Activated gamma-delta T cell (primary cell): ENCODE data around the gene ACOT13.
"Not testable (repeated sequence)": the region's sequence is repeated elsewhere in the genome, so short reads cannot be mapped to it uniquely, and the experiment has no call there.

ENCODE experiments used
- DNase-seq: peaks from one replicate; lab custom pipeline; 2025; lab: John Stamatoyannopoulos, UW

The ACOT13 gene

DNA sequence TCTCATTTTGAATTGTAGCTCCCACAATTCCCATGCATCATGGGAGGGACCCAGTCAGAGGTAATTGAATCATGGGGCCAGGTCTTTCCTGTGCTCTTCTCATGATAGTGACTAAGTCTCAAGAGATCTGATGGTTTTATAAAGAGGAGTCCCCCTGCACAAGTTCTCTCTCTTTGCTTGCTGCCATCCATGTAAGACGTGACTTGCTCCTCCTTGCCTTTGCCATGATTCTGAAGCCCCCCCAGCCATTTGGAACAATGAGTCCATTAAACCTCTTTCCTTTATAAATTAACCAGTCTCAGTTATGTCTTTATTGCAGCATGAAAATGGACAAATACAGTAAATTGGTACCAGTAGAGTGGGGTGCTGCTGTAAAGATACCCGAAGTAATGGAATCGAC, 63.8 kb downstream of the ACOT13 start:
- not testable (repeated sequence) for DNase-seq

GRCh38 chr6:24731456-24732134, 64.7 kb downstream of the ACOT13 start:
- DNase-seq: not testable (repeated sequence)

DNA sequence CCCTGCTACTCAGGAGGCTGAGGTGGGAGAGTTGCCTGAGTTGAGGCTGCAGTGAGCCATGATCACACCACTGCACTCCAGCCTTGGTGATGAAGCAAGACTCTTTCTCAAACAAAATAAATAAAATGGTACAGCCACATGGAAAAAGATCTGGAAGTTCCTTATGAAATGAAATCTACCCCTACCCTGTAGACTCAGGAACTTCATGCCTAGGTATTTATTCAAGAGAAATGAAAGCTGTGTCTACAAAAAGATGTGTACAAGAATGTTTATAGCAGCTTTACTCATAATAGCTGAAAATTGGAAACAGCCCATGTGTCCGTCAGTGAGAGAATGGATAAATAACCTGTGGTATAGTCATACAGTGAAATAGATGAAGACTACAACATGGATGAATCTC, 67.3 kb downstream of the ACOT13 start:
- DNase-seq: no peak

- not testable (repeated sequence) for DNase-seq
These were observed 67.8 kb downstream of the ACOT13 start for GRCh38 chr6:24734710-24735109.

- DNase-seq: no peak
These were observed 71.9 kb downstream of the ACOT13 start for GRCh38 chr6:24738741-24739140.

DNA sequence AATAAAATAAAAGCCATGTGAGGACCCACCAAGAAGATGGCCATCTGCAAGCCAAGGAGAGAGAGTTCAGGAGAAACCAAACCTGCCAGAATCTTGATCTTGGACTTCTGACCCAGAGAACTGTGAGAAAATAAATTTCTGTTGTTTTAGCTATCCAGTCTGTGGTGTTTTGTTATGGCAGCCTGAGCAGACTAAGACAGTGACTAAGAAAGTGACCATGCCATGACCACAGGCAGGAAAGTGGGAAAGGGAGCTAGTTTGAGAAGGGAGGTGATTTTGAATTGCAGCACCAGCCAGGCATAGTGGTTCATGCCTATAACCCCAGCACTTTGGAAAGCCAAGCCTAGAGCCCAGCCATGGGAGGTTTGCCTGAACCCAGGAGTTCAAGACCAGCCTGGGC, 74.0 kb downstream of the ACOT13 start:
- DNase-seq: no peak

GRCh38 chr6:24742216-24742738, 75.4 kb downstream of the ACOT13 start:
- DNase-seq: no peak

DNA sequence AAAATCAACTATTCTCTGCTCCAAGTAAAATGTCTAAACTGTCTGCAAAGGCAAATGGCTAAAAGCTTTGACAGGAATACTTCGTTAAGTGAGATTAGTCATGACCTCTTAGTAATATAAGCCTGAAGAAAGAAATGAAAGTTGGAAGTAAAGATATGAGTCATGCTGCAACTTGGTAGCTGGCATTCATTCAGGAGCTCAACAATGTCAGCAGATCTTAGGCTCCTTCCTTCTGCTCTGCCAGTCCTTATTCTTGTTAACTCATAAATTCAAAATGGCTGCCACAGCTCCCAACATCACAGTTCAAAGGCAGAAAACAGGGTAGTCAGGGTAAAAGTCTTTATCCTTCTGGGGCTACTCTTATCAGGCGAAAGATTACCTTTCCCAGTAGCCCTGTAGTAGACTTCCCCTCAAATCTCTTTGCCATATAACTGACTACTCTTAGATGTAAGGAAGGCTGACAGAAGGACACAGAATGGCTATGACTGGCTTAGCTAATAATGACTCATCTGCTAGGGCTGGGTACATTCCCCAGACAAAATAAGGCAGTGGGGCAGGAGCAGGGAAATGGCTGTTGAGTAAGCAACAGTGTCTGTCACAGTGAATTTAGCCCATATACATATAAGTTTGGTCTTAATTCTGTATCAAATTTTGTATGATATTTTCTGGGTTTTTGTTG, 76.5 kb downstream of the ACOT13 start:
- DNase-seq: no peak

DNA sequence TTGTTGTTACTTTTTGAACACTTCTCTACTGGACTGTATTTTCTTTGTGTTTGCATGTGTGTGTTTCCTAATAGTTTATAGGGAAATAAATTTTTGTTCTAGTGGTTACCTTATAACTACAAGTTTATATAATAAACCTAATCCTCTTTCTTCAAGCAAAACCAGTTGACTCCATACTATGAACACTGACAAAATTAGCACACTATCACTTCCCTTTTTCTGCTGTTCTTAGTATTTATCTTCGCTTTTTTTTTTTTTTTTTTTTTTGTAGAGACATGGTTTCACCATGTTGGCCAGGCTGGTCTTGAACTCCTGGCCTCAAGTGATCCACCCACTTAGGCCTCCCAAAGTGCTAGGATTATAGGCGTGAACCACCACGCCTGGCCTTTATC, 77.1 kb downstream of the ACOT13 start:
- DNase-seq: no peak

DNA sequence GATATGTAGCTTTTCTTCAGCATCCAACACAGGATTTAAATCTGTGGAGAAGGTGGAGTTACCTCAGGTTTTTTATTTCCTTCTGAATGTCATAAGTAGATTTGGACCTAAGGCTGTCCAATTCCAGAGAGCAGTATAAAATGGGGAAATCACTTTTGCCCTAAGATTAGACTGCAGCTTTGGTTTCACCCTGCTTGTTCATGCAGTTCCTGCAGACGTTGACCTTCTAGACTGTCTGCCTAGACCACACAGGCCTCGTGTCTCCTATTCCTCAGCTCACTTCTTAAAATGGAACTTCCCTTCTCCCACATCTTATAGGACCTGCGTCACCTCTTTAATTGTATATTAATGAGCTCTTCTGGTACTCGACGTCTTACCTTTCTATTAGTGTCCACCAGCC, 78.0 kb downstream of the ACOT13 start:
- no peak for DNase-seq

DNA sequence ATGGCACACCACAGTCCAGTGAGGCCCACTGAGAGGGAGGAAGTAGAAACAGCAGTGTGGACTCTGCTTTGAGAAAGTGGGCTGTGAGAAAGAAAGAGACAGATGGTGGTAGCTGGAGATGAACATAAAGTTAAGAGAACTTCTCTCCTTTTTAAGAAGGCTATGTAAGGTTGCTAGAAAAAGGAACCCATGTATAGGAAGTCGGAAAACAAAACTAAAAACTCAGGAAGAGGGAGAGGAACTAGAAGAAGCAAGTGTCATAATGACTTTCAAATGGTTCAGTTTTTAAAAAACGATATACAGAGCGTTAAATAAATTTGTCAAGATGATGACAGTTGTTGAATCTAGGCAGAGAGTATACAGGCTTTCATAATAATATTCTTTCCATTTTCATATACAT, 82.4 kb downstream of the ACOT13 start:
- no peak for DNase-seq

GRCh38 chr6:24750878-24751277, 84.0 kb downstream of the ACOT13 start:
- DNase-seq: not testable (repeated sequence)

- DNase-seq: no peak
These were observed 85.6 kb downstream of the ACOT13 start for GRCh38 chr6:24752503-24752902.

DNA sequence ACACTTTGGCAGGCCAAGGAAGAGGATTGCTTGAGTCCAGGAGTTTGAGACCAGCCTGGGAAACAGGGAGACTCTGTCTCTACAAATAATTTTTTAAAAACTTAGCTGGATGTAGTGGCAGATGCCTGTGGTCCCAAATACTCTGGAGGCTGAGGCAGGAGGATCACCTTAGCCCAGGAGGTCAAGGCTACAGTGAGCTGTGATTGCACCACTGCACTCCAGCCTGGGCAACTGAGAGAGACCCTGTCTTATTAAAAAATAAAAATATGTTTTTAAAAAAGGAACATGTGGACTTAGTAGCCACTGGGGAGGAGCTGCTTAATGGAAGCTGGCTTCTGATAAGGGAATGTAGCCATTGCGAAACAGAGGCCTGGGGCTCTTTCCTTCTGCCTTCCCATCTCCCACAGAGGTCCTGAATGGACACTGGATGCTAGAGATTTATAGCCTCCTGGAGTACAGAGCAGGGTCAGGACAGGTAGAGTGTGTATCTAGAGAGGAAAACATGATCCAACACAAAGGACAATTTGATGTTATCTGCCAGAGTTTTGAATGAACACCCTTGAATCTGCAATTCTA, 86.1 kb downstream of the ACOT13 start:
- DNase-seq: no peak

- no peak for DNase-seq
These were observed 86.7 kb downstream of the ACOT13 start for GRCh38 chr6:24753545-24753944.

GRCh38 chr6:24754378-24754777, 87.5 kb downstream of the ACOT13 start:
- DNase-seq: not testable (repeated sequence)
